Thymus (tissue), 11 donors: ENCODE data around the gene CTNNA1. TPM values are rescaled to one million over a fixed set of nuclear protein-coding genes. Genes with fewer than 3 reads are reported as not detected.
A peak's percentile ranks its signal among the peaks of the same experiment; 100 is the strongest.
"Not testable (repeated sequence)": the region's sequence is repeated elsewhere in the genome, so short reads cannot be mapped to it uniquely, and the experiment has no call there.

Source experiments
- DNase-seq, 9 donors: peaks; one replicate each; pipeline ENCODE4 v3.0.0-alpha.2; 2013; ENCODE audit warnings: low spot score in 9 of 9, low read depth in 6 of 9, missing footprints in 1 of 9
- H3K27ac ChIP-seq, 2 donors: one replicate each; pipeline ENCODE4 v1.5.1; 2013; ENCODE audit warnings: control low read depth in 1 of 2, low read depth in 1 of 2, low read length in 1 of 2, mild to moderate bottlenecking in 1 of 2, moderate library complexity in 1 of 2
- H3K27me3 ChIP-seq, 2 donors: one replicate each; pipeline ENCODE4 v1.5.1; 2013; ENCODE audit warnings: low read length in 1 of 2; ENCODE audit not compliant: control insufficient read depth in 2 of 2, insufficient read depth in 1 of 2
- H3K36me3 ChIP-seq, 2 donors: one replicate each; pipeline ENCODE4 v1.5.1; 2013; ENCODE audit warnings: low read length in 1 of 2, mild to moderate bottlenecking in 1 of 2, moderate library complexity in 1 of 2; ENCODE audit not compliant: control insufficient read depth in 2 of 2, insufficient read depth in 2 of 2
- H3K4me1 ChIP-seq, 2 donors: one replicate each; pipeline ENCODE4 v1.5.1; 2013; ENCODE audit warnings: low read length in 2 of 2; ENCODE audit not compliant: control insufficient read depth in 2 of 2, insufficient read depth in 2 of 2
- H3K4me3 ChIP-seq, 2 donors: one replicate each; pipeline ENCODE4 v1.5.1; 2013; ENCODE audit warnings: low read length in 2 of 2, control low read depth in 1 of 2, mild to moderate bottlenecking in 1 of 2
- H3K9me3 ChIP-seq, 2 donors: one replicate each; pipeline ENCODE4 v1.5.1; 2013; ENCODE audit warnings: low read length in 1 of 2, mild to moderate bottlenecking in 1 of 2; ENCODE audit not compliant: control insufficient read depth in 2 of 2, insufficient read depth in 1 of 2
- WGBS: extraction: QIAGEN DNeasy Blood & Tissue Kit; methylation state at CpG from one replicate; pipeline ENCODE4 v1.1.7; 2013; 5-methylcytosine and 5-hydroxymethylcytosine counted together
- polyA plus RNA-seq: library from polyadenylated mRNA; stranded (reverse); fragments of 200-250 nt; gene quantifications from one replicate; pipeline ENCODE4 v1.2.3, GENCODE V29; 2013
- total RNA-seq: library from RNA; stranded (reverse); fragments of 120-200 nt; gene quantifications from one replicate; pipeline ENCODE4 v1.2.4, GENCODE V29; 2013
- donor health status: healthy.

CTNNA1 gene
- total and polyA plus RNA-seq, 2 donors: 53.4 to 67.1 TPM

DNA sequence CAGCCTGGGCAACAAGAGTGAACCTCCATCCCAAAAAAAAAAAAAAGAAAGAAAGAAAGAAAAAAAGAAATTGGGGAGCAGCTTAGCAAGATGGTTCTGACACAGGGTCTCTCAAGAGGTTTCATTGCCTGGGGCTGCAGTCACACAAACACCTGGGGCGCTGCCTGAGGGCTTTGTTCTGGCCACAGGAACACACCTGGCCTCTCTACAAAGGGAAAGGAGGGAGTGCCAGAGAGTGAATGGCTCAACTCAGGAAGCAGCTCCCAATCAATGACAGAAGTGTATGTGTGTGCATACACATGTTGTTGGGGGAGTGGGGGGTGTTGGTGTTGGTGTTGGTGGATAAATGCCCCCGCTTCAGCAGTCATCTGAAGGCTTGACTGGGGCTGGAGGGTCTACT, 32.4 kb upstream of the CTNNA1 start:
- H3K9me3 ChIP-seq: peaks cover 0 to 3% of the 10 kb centered on the region in 2 donors
- 88% methylated on average over 2 of the region's 2 CpGs for WGBS
- no peak for DNase-seq
- H3K27ac ChIP-seq: no peak overlapping the region
- H3K4me1 ChIP-seq: peaks cover 4 to 14% of the 10 kb centered on the region in 2 donors
- H3K4me3 ChIP-seq: no peak overlapping the region
- no peaks in the 10 kb centered on the region for H3K36me3 ChIP-seq
- H3K27me3 ChIP-seq: peaks cover 0 to 24% of the 10 kb centered on the region in 2 donors

DNA sequence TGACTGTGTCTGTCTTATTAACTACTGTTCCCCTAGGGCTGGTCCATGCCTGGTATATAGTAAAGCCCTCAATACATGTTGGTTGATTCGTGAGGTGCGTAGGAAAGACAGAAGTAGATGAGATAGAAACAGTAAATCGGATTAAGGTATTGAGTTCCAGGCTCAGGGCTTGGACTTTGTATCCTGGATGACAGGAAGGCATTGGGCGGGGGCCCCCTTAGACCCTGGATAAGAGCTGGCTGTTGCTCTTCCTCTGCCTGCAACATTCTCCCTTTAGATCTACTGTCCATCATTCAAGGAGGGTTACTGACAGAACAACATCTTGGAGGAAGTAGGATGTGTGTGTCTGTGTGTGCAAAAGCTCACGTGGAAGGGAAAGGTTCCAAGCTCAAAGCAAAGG, 31.2 kb upstream of the CTNNA1 start:
- no peak for DNase-seq
- no peak overlapping the region for H3K27ac ChIP-seq
- 91% methylated on average over 5 of the region's 5 CpGs for WGBS
- H3K4me1 ChIP-seq: peaks cover 4 to 14% of the 10 kb centered on the region in 2 donors
- H3K36me3 ChIP-seq: no peaks in the 10 kb centered on the region
- H3K27me3 ChIP-seq: peaks cover 0 to 23% of the 10 kb centered on the region in 2 donors
- H3K9me3 ChIP-seq: peaks cover 0 to 3% of the 10 kb centered on the region in 2 donors
- H3K4me3 ChIP-seq: no peak overlapping the region

- peaks cover 0 to 21% of the 10 kb centered on the region in 2 donors for H3K27me3 ChIP-seq
- H3K36me3 ChIP-seq: no peaks in the 10 kb centered on the region
- peaks cover 4 to 18% of the 10 kb centered on the region in 2 donors for H3K4me1 ChIP-seq
- no peak overlapping the region for H3K4me3 ChIP-seq
- DNase-seq: peak in 1 of 9 donors; percentile 35
- H3K27ac ChIP-seq: no peak overlapping the region
- H3K9me3 ChIP-seq: peaks cover 0 to 3% of the 10 kb centered on the region in 2 donors
- WGBS: 70% methylated on average over 10 of the region's 10 CpGs
Observed at GRCh38 chr5:138722544-138723177, 30.6 kb upstream of the CTNNA1 start.

- no peak overlapping the region for H3K27ac ChIP-seq
Observed at GRCh38 chr5:138724470-138725146, 28.6 kb upstream of the CTNNA1 start.

GRCh38 chr5:138725153-138725817, 27.9 kb upstream of the CTNNA1 start:
- Histone ChIP-seq H3K36me3 (no peaks in the 10 kb centered on the region), H3K27me3 (peaks cover 0 to 19% of the 10 kb centered on the region in 2 donors), H3K9me3 (peaks cover 0 to 3% of the 10 kb centered on the region in 2 donors), H3K4me1 (peaks cover 4 to 18% of the 10 kb centered on the region in 2 donors), H3K4me3 (no peak overlapping the region), H3K27ac (no peak overlapping the region)
- DNase-seq: peak in 1 of 9 donors; percentile 28
- 91% methylated on average over 12 of the region's 12 CpGs for WGBS

More at GRCh38 chr5:138724470-138725146, 28.6 kb upstream of the CTNNA1 start:
- peaks cover 0 to 19% of the 10 kb centered on the region in 2 donors for H3K27me3 ChIP-seq
- peaks cover 0 to 3% of the 10 kb centered on the region in 2 donors for H3K9me3 ChIP-seq
- DNase-seq: no peak
- 88% methylated on average over 5 of the region's 5 CpGs for WGBS
- H3K36me3 ChIP-seq: no peaks in the 10 kb centered on the region
- peaks cover 4 to 18% of the 10 kb centered on the region in 2 donors for H3K4me1 ChIP-seq
- H3K4me3 ChIP-seq: no peak overlapping the region

DNA sequence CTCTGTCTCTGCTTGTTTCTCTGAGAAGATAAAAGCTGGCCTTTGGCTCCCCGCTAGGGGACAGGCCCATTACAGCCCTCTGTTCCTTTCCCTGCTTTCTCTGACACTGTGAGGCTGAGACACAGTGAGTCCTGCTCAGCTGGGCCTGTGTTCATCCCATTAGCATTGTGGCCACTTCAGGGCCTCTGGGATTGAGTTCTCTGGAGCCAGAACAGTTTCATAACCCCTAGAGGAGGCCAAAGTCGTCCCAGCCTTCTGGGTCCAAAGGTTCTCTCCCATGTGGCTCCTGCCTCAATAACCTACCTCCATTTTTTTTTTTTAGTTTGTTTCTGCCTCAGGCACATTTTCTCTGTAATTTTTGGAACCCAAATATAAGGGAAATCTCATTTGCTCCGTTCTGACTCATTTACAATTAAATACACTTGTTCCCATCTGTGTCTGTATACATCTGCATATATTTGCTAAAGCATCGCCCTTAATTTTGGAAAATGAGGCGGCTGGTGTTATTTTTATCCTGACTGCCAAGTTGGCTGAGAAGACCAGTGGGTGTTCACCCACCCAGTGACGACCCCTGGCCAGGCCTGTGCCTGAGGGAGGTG, 27.3 kb upstream of the CTNNA1 start:
- DNase-seq: no peak

DNA sequence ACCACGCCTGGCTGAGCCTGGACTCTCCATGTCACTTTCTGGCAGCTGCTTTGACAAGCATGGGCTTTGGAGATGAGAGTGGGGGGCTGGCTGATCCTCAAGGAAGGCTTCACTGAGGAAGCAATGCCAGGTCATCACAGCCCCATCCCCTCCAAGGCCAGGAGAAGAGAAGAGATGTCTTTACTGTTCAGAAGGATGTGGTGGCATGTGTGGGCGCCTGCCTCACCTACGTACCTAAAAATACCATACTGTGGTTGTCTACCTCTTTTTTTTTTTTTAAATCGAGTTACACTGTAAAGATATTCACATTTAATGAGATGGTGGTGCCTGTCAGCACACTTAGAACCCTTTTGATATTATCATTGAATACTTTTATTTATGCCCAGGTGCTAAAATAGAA, 26.4 kb upstream of the CTNNA1 start:
- DNase-seq: peak in 1 of 9 donors; percentile 32
- H3K27ac ChIP-seq: no peak overlapping the region
- no peak overlapping the region for H3K4me3 ChIP-seq
- H3K27me3 ChIP-seq: peaks cover 0 to 15% of the 10 kb centered on the region in 2 donors
- H3K4me1 ChIP-seq: peaks cover 4 to 16% of the 10 kb centered on the region in 2 donors
- H3K9me3 ChIP-seq: no peaks in the 10 kb centered on the region
- H3K36me3 ChIP-seq: no peaks in the 10 kb centered on the region
- whole genome bisulfite sequencing: 17% methylated on average over 4 of the region's 4 CpGs

More for the DNA sequence above, 27.3 kb upstream of the CTNNA1 start:
- peaks cover 0 to 2% of the 10 kb centered on the region in 2 donors for H3K9me3 ChIP-seq
- peaks cover 4 to 18% of the 10 kb centered on the region in 2 donors for H3K4me1 ChIP-seq
- no peak overlapping the region for H3K4me3 ChIP-seq
- H3K36me3 ChIP-seq: no peaks in the 10 kb centered on the region
- H3K27ac ChIP-seq: peak overlapping the region in 1 of 2 donors; percentile 42
- 81% methylated on average over 6 of the region's 6 CpGs for WGBS
- H3K27me3 ChIP-seq: peaks cover 0 to 17% of the 10 kb centered on the region in 2 donors

DNA sequence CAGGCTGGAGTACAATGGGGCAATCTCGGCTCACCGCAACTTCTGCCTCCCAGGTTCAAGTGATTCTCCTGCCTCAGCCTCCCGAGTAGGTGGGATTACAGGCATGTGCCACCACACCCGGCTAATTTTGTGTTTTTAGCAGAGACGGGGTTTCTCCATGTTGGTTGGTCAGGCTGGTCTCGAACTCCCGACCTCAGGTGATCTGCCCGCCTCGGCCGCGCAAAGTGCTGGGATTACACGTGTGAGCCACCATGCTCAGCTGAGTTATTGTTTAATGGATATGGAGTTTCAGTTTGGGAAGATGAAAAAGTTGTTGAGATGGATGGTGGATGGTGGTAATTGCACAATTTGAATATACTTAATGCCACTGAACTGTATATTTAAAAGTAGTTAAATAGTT, 22.7 kb upstream of the CTNNA1 start:
- not testable (repeated sequence) for H3K4me1 ChIP-seq, H3K36me3 ChIP-seq, H3K27me3 ChIP-seq, H3K27ac ChIP-seq, H3K4me3 ChIP-seq, DNase-seq, H3K9me3 ChIP-seq
- WGBS: 93% methylated on average over 12 of the region's 12 CpGs
